Spinal cord (tissue), 10 donors: ENCODE data around the gene NR2F2. TPM values are rescaled to one million over a fixed set of nuclear protein-coding genes. Genes with fewer than 3 reads are reported as not detected.

ENCODE experiments used
- DNase-seq, 6 donors: peaks; one replicate each; pipeline versions ENCODE4 v3.0.0 to v3.0.0-alpha.2; 2013 to 2015; ENCODE audit warnings: low spot score in 6 of 6, low read depth in 4 of 6
- H3K27ac ChIP-seq: one replicate; pipeline ENCODE4 v1.5.1; 2013; ENCODE audit warnings: low read depth, low read length, control low read depth
- H3K27me3 ChIP-seq: one replicate; pipeline ENCODE4 v1.6.1; 2013; ENCODE audit warnings: low read length; ENCODE audit not compliant: control insufficient read depth, insufficient read depth
- H3K36me3 ChIP-seq: one replicate; pipeline ENCODE4 v1.6.1; 2013; ENCODE audit warnings: low read length; ENCODE audit not compliant: control insufficient read depth, insufficient read depth
- H3K4me1 ChIP-seq: one replicate; pipeline ENCODE4 v1.6.1; 2013; ENCODE audit warnings: low read length; ENCODE audit not compliant: control insufficient read depth, insufficient read depth
- H3K4me3 ChIP-seq: one replicate; pipeline ENCODE4 v1.5.1; 2013; ENCODE audit warnings: low read depth, low read length, control low read depth
- H3K9me3 ChIP-seq: one replicate; pipeline ENCODE4 v1.6.1; 2013; ENCODE audit warnings: low read length; ENCODE audit not compliant: control insufficient read depth, insufficient read depth
- WGBS: methylation state at CpG from one replicate; pipeline ENCODE4 v1.1.5; 2013; ENCODE audit warnings: missing lambda C conversion rate; ENCODE audit not compliant: insufficient coverage; 5-methylcytosine and 5-hydroxymethylcytosine counted together
- polyA plus RNA-seq, 2 donors: library from polyadenylated mRNA; unstranded; fragments of 120-200 nt; gene quantifications; one replicate each; pipeline ENCODE4 v1.2.1, GENCODE V29; 2013; ENCODE audit not compliant: insufficient read length in 2 of 2
- total RNA-seq, 2 donors: library from RNA; depleted of rRNA in 1 of 2; stranded (reverse); fragments of 120-200 nt in 1 of 2; fragments of >200 nt in 1 of 2; gene quantifications; one replicate each; pipeline versions ENCODE4 v1.2.3 to v1.2.4, GENCODE V29; 2013 to 2014
- donor health status: healthy.

NR2F2 gene
- total and polyA plus RNA-seq, 4 donors: 21.4 to 96.9 (median 67.6) TPM

DNA sequence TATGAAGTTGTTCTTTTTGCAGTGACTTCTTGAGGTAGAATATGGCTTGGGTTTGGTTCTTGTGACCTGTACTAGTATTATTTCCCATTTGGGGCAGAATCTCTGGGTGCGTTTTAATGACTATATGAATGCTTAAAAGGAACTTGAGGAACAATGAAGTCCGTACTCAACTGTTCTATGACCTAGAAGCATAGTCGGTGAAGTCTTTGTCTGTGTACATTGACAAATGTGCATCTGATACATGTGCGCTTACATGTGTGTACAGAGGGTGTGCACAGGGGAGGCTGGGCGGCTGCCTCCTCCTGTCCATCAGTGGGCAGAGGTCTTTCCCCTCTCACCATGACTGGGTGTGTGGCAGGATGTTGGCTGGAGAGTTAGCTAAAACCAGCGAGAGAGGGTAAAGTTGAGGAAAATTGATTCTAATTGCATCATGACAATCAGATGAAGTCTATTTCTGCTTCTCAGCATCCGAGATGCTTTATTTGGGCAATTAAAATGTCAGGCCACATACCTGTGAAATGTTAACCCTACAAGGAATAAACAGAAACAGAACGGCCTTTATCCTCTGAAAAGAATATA, 1.0 kb upstream of the NR2F2 start:
- Histone ChIP-seq H3K27me3 (peaks cover 30% of the 10 kb centered on the region), H3K9me3 (no peaks in the 10 kb centered on the region), H3K36me3 (peaks cover 17% of the 10 kb centered on the region), H3K27ac (peak overlapping the region; percentile 94), H3K4me1 (peaks cover 29% of the 10 kb centered on the region), H3K4me3 (peak overlapping the region; percentile 92)
- WGBS: 42% methylated on average over 3 of the region's 8 CpGs
- DNase-seq: peak in 1 of 6 donors; percentile 39

GRCh38 chr15:96330064-96330449, 443 bp upstream of the NR2F2 start:
- peaks cover 25% of the 10 kb centered on the region for H3K27me3 ChIP-seq
- peak overlapping the region; percentile 92 for H3K4me3 ChIP-seq
- H3K4me1 ChIP-seq: peaks cover 32% of the 10 kb centered on the region
- no peaks in the 10 kb centered on the region for H3K9me3 ChIP-seq
- WGBS: 0% methylated on average over 19 of the region's 37 CpGs
- peak overlapping the region; percentile 94 for H3K27ac ChIP-seq
- DNase-seq: peak in 2 of 6 donors; percentile 91 to 92
- H3K36me3 ChIP-seq: peaks cover 21% of the 10 kb centered on the region

DNA sequence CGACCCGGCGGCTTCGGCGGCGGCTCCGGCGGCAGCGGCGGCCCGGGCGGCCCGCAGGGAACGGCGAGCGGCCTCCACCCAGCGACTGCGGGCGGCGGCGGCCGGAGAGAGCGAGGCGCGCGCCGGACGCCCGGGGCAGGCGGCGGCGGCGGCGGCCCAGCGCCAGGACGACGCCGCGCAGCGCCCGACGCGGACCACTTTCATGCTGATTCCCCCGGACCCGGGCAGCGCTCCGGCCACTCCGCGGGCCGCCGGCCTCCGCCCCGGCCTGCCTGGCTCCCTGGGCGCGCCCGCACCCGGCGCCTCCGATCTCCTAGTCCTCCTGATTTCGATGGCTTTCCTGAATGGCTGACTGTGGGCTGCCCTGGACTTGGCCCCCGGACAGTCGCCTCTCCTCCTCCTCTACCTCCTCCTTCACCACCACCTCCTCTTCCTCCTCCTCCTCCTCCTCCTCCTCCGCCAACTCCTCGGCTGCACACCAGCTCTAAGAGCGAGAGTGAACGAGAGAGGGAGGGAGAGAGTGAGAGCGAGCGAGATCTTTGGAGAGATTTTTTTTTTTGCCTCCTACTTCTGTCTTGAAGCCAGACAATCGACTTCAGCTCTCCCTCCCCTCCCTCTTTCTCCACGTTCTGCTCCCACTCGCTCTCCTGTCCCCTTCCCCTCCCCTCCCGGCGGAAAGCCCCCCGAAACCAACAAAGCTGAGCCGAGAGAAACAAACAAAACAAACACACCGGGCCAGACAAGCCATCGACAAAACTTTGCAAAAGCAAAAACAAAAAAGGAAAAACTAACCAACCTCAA, 844 bp downstream of the NR2F2 start:
- Histone ChIP-seq H3K36me3 (peaks cover 21% of the 10 kb centered on the region), H3K9me3 (no peaks in the 10 kb centered on the region), H3K4me1 (peaks cover 32% of the 10 kb centered on the region), H3K27me3 (peaks cover 12% of the 10 kb centered on the region), H3K4me3 (peak overlapping the region; percentile 88), H3K27ac (peak overlapping the region; percentile 90)
- under 1% methylated on average over 69 of the region's 77 CpGs for WGBS
- DNase-seq: peak in 2 of 6 donors; percentile 55 to 66

DNA sequence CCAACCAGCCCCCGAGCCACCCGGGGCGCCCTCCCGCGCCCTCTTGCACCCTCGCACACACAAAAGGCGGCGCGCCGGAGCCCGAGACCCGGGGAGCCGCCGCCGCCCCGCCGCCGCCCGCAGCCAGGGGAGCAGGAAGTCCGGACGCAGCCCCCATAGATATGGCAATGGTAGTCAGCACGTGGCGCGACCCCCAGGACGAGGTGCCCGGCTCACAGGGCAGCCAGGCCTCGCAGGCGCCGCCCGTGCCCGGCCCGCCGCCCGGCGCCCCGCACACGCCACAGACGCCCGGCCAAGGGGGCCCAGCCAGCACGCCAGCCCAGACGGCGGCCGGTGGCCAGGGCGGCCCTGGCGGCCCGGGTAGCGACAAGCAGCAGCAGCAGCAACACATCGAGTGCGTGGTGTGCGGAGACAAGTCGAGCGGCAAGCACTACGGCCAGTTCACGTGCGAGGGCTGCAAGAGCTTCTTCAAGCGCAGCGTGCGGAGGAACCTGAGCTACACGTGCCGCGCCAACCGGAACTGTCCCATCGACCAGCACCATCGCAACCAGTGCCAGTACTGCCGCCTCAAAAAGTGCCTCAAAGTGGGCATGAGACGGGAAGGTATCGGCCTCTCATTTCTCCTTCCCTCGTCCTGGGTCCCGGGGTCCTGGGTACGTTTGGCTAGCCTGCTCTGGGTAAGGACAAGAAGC, 1.6 kb downstream of the NR2F2 start:
- Histone ChIP-seq H3K36me3 (peaks cover 21% of the 10 kb centered on the region), H3K27ac (peak overlapping the region; percentile 90), H3K27me3 (peaks cover 7% of the 10 kb centered on the region), H3K4me3 (peak overlapping the region; percentile 88), H3K4me1 (peaks cover 25% of the 10 kb centered on the region), H3K9me3 (no peaks in the 10 kb centered on the region)
- under 1% methylated on average over 70 of the region's 70 CpGs for WGBS
- DNase-seq: peak in 2 of 6 donors; percentile 64 to 68

- H3K9me3 ChIP-seq: no peaks in the 10 kb centered on the region
- DNase-seq: peak in 1 of 6 donors; percentile 54
- WGBS: 0% methylated on average over 2 of the region's 12 CpGs
- H3K36me3 ChIP-seq: peaks cover 21% of the 10 kb centered on the region
- peak overlapping the region; percentile 89 for H3K27ac ChIP-seq
- H3K27me3 ChIP-seq: peaks cover 9% of the 10 kb centered on the region
- H3K4me3 ChIP-seq: peak overlapping the region; percentile 88
- peaks cover 25% of the 10 kb centered on the region for H3K4me1 ChIP-seq
Observed at GRCh38 chr15:96332637-96333121, 2.2 kb downstream of the NR2F2 start.

DNA sequence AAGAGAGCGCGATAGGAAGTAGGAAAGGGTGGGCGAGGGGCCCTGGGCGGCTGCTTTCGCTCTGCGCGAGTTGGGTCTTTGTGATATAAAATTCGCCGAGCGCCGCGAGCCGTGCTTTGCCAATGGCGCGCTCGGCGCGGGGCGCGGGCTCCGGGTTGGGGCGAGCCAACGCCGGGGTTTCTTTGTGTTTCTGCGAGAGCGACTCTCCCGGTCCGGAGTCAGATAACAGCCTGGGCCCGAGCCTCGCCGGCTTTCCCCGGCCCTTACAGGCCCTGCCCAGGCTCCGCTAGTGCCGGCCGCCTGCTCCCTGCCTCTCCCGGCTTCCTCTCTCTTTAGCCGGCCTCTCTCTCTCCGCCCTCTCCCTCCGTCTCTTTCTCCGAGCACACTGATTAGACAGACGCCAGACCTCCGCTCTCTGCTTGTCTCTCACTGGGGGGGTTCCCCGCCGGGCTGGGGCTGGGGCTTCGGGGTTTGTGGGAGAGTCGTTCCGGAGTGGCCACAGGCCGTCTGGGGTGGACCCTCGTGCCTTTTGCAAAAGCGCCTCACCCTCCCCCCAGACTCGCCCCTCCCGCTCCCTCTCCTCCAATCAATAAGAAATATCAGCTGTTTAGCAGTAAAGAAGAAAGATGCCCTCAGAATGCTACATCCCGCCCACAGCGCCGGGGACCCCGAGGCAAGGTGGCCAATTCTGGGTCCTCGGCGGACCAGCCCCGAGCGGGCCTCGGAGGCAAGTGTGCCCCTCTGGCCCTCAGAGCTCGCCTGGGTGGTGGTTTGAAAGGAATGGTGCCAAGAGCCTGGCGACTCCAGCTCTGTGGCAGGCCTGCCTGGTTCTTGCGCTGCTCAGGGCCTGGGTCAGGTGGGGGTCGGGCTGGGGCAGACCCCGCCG, 2.9 kb downstream of the NR2F2 start:
- Histone ChIP-seq H3K27me3 (peaks cover 9% of the 10 kb centered on the region), H3K4me1 (peaks cover 25% of the 10 kb centered on the region), H3K27ac (peak overlapping the region; percentile 89), H3K4me3 (peak overlapping the region; percentile 88), H3K36me3 (peaks cover 21% of the 10 kb centered on the region), H3K9me3 (no peaks in the 10 kb centered on the region)
- DNase-seq: peak in 2 of 6 donors; percentile 75 to 78
- under 1% methylated on average over 52 of the region's 67 CpGs for WGBS

GRCh38 chr15:96334017-96334704, 3.7 kb downstream of the NR2F2 start:
- 15% methylated on average over 49 of the region's 49 CpGs for WGBS
- H3K4me1 ChIP-seq: peaks cover 25% of the 10 kb centered on the region
- peak overlapping the region; percentile 88 for H3K4me3 ChIP-seq
- peaks cover 21% of the 10 kb centered on the region for H3K36me3 ChIP-seq
- no peaks in the 10 kb centered on the region for H3K9me3 ChIP-seq
- H3K27ac ChIP-seq: peak overlapping the region; percentile 89
- peaks cover 9% of the 10 kb centered on the region for H3K27me3 ChIP-seq
- DNase-seq: peak in 2 of 6 donors; percentile 35 to 54

GRCh38 chr15:96334705-96335410, 4.4 kb downstream of the NR2F2 start:
- WGBS: 18% methylated on average over 4 of the region's 5 CpGs
- H3K9me3 ChIP-seq: no peaks in the 10 kb centered on the region
- peaks cover 21% of the 10 kb centered on the region for H3K36me3 ChIP-seq
- H3K4me3 ChIP-seq: peak overlapping the region; percentile 88
- H3K27me3 ChIP-seq: peaks cover 5% of the 10 kb centered on the region
- H3K27ac ChIP-seq: peak overlapping the region; percentile 89
- peak in 1 of 6 donors; percentile 42 for DNase-seq
- H3K4me1 ChIP-seq: peaks cover 21% of the 10 kb centered on the region
